Measurements from ENCODE around the gene KCNE3.

- TF ChIP-seq CTCF (IDR thresholded peaks at IDR 0.05; ENCODE audit: insufficient read depth, low read length, poor library complexity, severe bottlenecking) (no peak), EZH2phosphoT487 (conservative IDR thresholded peaks at IDR 0.05; ENCODE audit: low read length) (no peak)
These were observed 24.1 kb downstream of the KCNE3 start for GRCh38 chr11:74443071-74443864.
